Gastrocnemius medialis (tissue), 4 donors: ENCODE results near the gene NAPB. TPM values are rescaled to one million over a fixed set of nuclear protein-coding genes. Genes with fewer than 3 reads are reported as not detected.
A peak's percentile ranks its signal among the peaks of the same experiment; 100 is the strongest.

Source experiments
- ATAC-seq, 2 donors: fragments of 150-250 bp; one replicate each; pipeline ENCODE4 v1.9.1; 2016
- DNase-seq, 2 donors: peaks; one replicate each; pipeline ENCODE4 v3.0.0-alpha.2; 2019
- H3K27ac ChIP-seq, 4 donors: fragments of 200-600 bp; sonication (generic); 1 replicate in 1 of 4; 2 replicates in 3 of 4; pipeline ENCODE4 v1.5.1; 2016 to 2018; ENCODE audit warnings: mild to moderate bottlenecking in 2 of 4, moderate library complexity in 1 of 4
- H3K27me3 ChIP-seq, 3 donors: fragments of 200-600 bp; sonication (generic) in 2 of 3; 1 replicate in 1 of 3; 2 replicates in 2 of 3; pipeline versions ENCODE4 v1.5.1 to v1.6.0; 2016 to 2019; ENCODE audit warnings: mild to moderate bottlenecking in 1 of 3, moderate library complexity in 1 of 3
- H3K36me3 ChIP-seq, 2 donors: fragments of 200-600 bp; sonication (generic) in 1 of 2; one replicate each; pipeline ENCODE4 v1.5.1; 2017 to 2018
- H3K4me1 ChIP-seq, 2 donors: fragments of 200-600 bp; sonication (generic) in 1 of 2; one replicate each; pipeline ENCODE4 v1.5.1; 2016 to 2017; ENCODE audit warnings: mild to moderate bottlenecking in 2 of 2
- H3K4me3 ChIP-seq, 4 donors: fragments of 200-600 bp; sonication (generic) in 3 of 4; 1 replicate in 1 of 4; 2 replicates in 3 of 4; pipeline ENCODE4 v1.5.1; 2016 to 2019; ENCODE audit warnings: mild to moderate bottlenecking in 2 of 4
- H3K9me3 ChIP-seq, 3 donors: fragments of 200-600 bp; sonication (generic) in 2 of 3; 1 replicate in 1 of 3; 2 replicates in 2 of 3; pipeline ENCODE4 v1.5.1; 2016 to 2019
- CTCF ChIP-seq, 5 experiments: fragments of 450-650 bp in 3 of 5; fragments of 200-600 bp in 2 of 5; sonication (generic) in 2 of 5; IDR thresholded peaks in 4 of 5; conservative IDR thresholded peaks in 1 of 5; 1 replicate in 4 of 5; 2 replicates in 1 of 5; pipeline ENCODE4 v1.5.1; 2016 to 2019; ENCODE audit warnings: antibody characterized with exemption in 5 of 5, mild to moderate bottlenecking in 3 of 5, moderate library complexity in 3 of 5
- POLR2A ChIP-seq, 2 donors: fragments of 450-650 bp; IDR thresholded peaks; one replicate each; pipeline ENCODE4 v1.6.1; 2017; ENCODE audit warnings: antibody characterized with exemption in 2 of 2, mild to moderate bottlenecking in 2 of 2, moderate library complexity in 2 of 2
- in situ Hi-C, 4 donors: fragments of 200-750 bp; cut with MboI; loops; one replicate each; pipeline versions ENCODE4 v1.15.0 to v1.8.0; 2017; ENCODE audit warnings: low sequenced_read_pairs in 4 of 4
- intact Hi-C: fragments of 100-400 bp; cut with DNase I; formaldehyde crosslinking; loops from one replicate; pipeline ENCODE4 v1.15.1; 2023; ENCODE audit warnings: low total_unique reads
- total RNA-seq, 4 donors: library from RNA; depleted of rRNA; stranded (reverse); fragments of >200 nt; gene quantifications; one replicate each; pipeline versions ENCODE4 v1.1.0 to v1.2.3, GENCODE V29; 2016

NAPB gene
- total RNA-seq, 4 donors from 2014 or later, result 3.2 to 8.3 (median 3.8) TPM

GRCh38 chr20:23358563-23358906 lies 62.8 kb downstream of the NAPB start:
- in situ Hi-C loops, result loop anchor here in 2 of 4 donors (10.0 kb wide), 1 partner anchor 204 kb away; no protein-coding TSS in a partner anchor
- intact Hi-C loops, result loop anchor here (1.0 to 5.0 kb wide), 2 partner anchors 8 to 1694 kb away; partner anchors contain the start of gene NXT1
- Histone ChIP-seq H3K27me3 (no peaks in the 10 kb centered on the region), H3K27ac (peak overlapping the region; percentile 97 to 99 (median 98)), H3K4me1 (peaks cover 34 to 35% of the 10 kb centered on the region in 2 donors), H3K9me3 (no peaks in the 10 kb centered on the region), H3K4me3 (peak overlapping the region; percentile 24 to 79 (median 64)), H3K36me3 (peaks cover 0 to 19% of the 10 kb centered on the region in 2 donors)
- no peak for TF ChIP-seq POLR2A (IDR thresholded peaks at IDR 0.05)
- no peak for TF ChIP-seq CTCF (IDR thresholded peaks at IDR 0.05 in 4 of 5, conservative IDR thresholded peaks at IDR 0.05 in 1 of 5)
- DNase-seq (no peak), ATAC-seq (no peak)

GRCh38 chr20:23357767-23358562 lies 63.3 kb downstream of the NAPB start:
- Histone ChIP-seq H3K4me3 (peak overlapping the region; percentile 76 to 91 (median 78)), H3K9me3 (no peaks in the 10 kb centered on the region), H3K27ac (peak overlapping the region; percentile 97 to 99 (median 98)), H3K27me3 (no peaks in the 10 kb centered on the region), H3K36me3 (peaks cover 0 to 19% of the 10 kb centered on the region in 2 donors), H3K4me1 (peaks cover 28 to 29% of the 10 kb centered on the region in 2 donors)
- in situ Hi-C loops (loop anchor here in 2 of 4 donors (10.0 kb wide), 1 partner anchor 203 kb away; no protein-coding TSS in a partner anchor), intact Hi-C loops (loop anchor here (1.0 to 5.0 kb wide), 3 partner anchors 8 to 1694 kb away; partner anchors contain the start of gene NXT1)
- peak in 2 of 5 experiments; percentile 18 to 45 for TF ChIP-seq CTCF (IDR thresholded peaks at IDR 0.05 in 4 of 5, conservative IDR thresholded peaks at IDR 0.05 in 1 of 5)
- peak; percentile 79 to 89 for TF ChIP-seq POLR2A (IDR thresholded peaks at IDR 0.05)
- ATAC-seq (peak; percentile 72 to 78), DNase-seq (peak; percentile 100)

GRCh38 chr20:23356203-23356602 lies 65.1 kb downstream of the NAPB start:
- TF ChIP-seq CTCF (IDR thresholded peaks at IDR 0.05 in 4 of 5, conservative IDR thresholded peaks at IDR 0.05 in 1 of 5) (no peak), POLR2A (IDR thresholded peaks at IDR 0.05) (no peak)
- no peaks in the 10 kb centered on the region for H3K9me3 ChIP-seq
- DNase-seq (no peak), ATAC-seq (no peak)
- no peaks in the 10 kb centered on the region for H3K27me3 ChIP-seq
- H3K27ac ChIP-seq, result peak overlapping the region in 2 of 4 donors; percentile 47 to 97
- peaks cover 0 to 19% of the 10 kb centered on the region in 2 donors for H3K36me3 ChIP-seq
- no peak overlapping the region for H3K4me3 ChIP-seq
- peaks cover 36 to 40% of the 10 kb centered on the region in 2 donors for H3K4me1 ChIP-seq
- intact Hi-C loops, result loop anchor here (2.0 to 5.0 kb wide), 2 partner anchors 279 to 1696 kb away; no protein-coding TSS in a partner anchor
- in situ Hi-C loops, result loop anchor here in 2 of 4 donors (10.0 kb wide), 1 partner anchor 201 kb away; no protein-coding TSS in a partner anchor

- no peaks in the 10 kb centered on the region for H3K27me3 ChIP-seq
- in situ Hi-C loops (loop anchor here in 2 of 4 donors (10.0 kb wide), 1 partner anchor 196 kb away; no protein-coding TSS in a partner anchor), intact Hi-C loops (loop anchor here (1.0 to 2.0 kb wide), 4 partner anchors 7 to 300 kb away; no protein-coding TSS in a partner anchor)
- ATAC-seq (peak; percentile 29 to 36), DNase-seq (peak; percentile 33 to 64)
- TF ChIP-seq CTCF (IDR thresholded peaks at IDR 0.05 in 4 of 5, conservative IDR thresholded peaks at IDR 0.05 in 1 of 5) (no peak), POLR2A (IDR thresholded peaks at IDR 0.05) (no peak)
- H3K27ac ChIP-seq, result peak overlapping the region; percentile 88 to 99 (median 96)
- H3K9me3 ChIP-seq, result no peaks in the 10 kb centered on the region
- H3K36me3 ChIP-seq, result peaks cover 0 to 19% of the 10 kb centered on the region in 2 donors
- H3K4me3 ChIP-seq, result peak overlapping the region; percentile 81 to 96 (median 88)
- peaks cover 16 to 23% of the 10 kb centered on the region in 2 donors for H3K4me1 ChIP-seq
These were observed 70.1 kb downstream of the NAPB start for GRCh38 chr20:23350904-23351838.
